ENCODE measurements around the gene ZNF768.
"Not testable (repeated sequence)": the region's sequence is repeated elsewhere in the genome, so short reads cannot be mapped to it uniquely, and the experiment has no call there.

Gene ZNF768

GRCh38 chr16:30556125-30556473 is 29.7 kb upstream of the ZNF768 start:
- FAIRE-seq, result no peak

DNA sequence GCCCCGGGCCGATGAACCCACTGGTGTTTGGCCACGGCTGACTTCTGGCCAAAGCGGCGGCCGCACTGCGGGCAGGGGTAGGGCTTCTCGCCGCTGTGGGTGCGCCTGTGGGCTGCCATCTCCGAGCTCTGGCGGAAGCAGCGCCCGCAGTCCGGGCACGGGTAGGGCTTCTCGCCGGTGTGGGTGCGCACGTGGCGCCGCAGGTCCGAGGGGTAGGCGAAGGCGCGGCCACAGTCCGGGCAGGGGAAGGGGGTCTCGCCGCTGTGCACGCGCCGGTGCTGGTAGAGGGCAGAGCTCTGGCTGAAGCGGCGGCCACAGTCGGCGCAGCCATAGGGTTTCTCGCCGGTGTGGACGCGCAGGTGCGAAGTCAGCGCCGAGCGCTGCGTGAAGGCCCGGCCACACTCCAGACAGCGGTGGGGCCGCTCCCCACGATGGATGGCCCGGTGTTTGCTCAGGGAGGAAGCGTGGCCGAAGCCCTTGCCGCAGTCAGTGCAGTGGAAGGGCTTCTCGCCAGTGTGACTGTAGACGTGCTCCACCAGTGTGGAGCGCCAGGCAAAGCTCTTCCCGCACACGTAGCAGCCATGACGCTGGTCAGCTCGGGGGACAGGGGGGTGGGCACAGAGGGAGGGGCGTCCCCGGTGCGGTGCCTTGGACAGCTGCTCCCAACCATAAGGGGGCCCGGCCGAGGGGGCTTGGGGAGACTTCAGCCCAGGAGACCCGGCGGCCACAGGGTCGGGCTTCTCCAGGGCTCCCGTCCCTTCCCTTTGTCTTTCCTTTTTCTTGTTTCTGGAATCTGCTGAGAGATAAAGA is 29.2 kb upstream of the ZNF768 start:
- DNase-seq (ENCODE audit: insufficient read length, low spot score) (no peak), FAIRE-seq (no peak)

More at GRCh38 chr16:30556125-30556473, 29.7 kb upstream of the ZNF768 start:
- DNase-seq (ENCODE audit: insufficient read length, low spot score), result no peak

DNA sequence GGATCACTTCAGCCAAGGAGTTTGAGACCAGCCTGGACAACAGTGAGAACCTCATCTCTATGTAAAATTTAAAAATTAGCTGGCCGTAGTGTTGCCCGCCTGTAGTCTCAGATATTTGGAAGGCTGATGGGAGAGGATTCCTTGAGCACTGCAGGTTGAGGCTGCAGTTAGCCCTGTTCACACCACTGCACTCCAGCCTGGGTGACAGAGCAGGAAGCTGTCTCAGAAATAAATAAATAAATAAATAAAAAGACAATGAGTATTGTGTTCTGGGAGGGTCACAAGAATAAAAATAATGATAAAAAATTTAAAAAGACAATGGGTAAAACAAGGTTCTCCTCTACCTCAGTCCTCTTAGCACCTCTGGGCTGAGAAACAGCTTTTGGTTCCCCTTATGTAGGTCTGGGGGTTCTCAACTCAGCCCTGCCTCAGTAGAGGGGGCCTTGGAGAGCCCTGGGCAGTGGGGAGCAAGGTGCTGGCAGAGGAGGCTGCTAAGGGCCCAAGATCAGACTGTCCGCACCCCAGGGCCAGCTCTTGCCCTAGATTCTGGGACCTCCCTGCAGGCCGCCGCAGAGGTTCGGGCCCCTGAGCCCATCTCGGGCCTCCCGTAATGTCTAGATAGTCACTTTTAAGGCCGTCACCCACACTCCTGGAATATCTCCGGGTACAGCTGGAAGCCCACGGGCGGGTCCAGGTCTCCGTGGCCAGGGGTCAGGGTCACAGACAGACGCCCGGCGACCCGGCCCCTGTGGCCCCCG is 28.4 kb upstream of the ZNF768 start:
- DNase-seq (ENCODE audit: insufficient read length, low spot score) (no peak), FAIRE-seq (no peak)

GRCh38 chr16:30553393-30553899 is 27.1 kb upstream of the ZNF768 start:
- DNase-seq (ENCODE audit: insufficient read length, low spot score) (no peak), FAIRE-seq (no peak)

GRCh38 chr16:30552956-30553355 is 26.6 kb upstream of the ZNF768 start:
- no peak for FAIRE-seq
- no peak for DNase-seq (ENCODE audit: insufficient read length, low spot score)

DNA sequence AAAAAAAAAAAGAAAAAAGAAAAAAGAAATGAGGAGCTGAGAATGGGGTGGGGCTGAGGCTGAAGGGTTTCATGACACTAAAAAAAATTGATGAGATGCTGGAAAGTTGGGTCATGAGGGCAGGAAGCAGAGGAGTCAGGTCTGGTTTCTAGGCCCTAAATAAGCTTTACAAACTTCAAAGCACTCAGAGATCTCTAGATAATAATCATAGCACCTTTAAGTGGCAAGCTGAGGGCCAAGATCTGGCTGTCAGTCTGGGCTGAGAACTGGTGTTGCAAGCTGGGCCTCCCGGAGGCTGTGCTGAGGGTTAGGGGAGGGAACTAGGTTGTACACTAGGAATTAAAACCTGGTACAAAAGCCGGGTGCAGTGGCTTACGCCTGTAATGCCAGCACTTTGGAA is 25.4 kb upstream of the ZNF768 start:
- DNase-seq (ENCODE audit: insufficient read length, low spot score), result no peak
- no peak for FAIRE-seq

DNA sequence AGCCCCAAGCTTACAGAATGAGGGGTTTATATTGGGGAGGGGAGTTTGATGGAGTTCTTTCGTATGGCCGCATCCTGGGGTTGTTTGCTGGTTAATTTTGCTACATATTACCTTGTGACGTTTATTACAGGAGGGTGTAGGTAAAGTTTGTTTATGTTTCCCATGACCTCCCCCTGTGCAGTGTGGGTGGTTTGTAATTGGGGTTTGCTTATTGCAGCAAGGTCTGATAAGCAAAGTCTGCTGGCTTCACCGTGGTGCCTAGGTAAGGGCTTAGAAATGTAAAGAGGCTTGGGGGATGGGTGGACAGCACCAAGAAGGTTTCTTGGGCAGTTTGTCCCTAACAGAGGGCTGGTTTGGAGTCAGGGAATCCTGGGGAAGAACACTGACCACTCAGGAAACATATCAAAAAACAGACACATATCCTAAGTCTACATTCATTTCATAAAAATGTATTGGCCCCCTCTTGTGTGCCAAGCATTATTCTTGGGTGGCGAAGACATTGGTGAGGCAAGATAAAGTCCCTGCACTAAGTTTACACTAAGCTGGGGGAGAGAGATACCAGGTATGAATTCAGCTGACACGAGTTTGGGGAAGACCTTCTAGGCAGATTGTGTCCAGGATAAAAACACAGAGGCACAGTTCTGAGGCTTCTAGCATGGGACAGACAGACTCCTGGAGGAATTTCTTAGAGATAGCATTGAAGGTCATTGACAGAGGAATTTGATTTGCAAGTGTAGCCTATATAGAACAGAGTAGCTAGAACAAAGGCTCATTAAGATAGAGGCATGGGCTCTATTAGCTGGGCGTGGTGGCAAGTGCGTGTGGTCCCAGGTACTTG is 22.3 kb upstream of the ZNF768 start:
- DNase-seq (ENCODE audit: insufficient read length, low spot score) (no peak), FAIRE-seq (no peak)

GRCh38 chr16:30546115-30546514 is 19.7 kb upstream of the ZNF768 start:
- no peak for DNase-seq (ENCODE audit: insufficient read length, low spot score)
- FAIRE-seq, result no peak

GRCh38 chr16:30543067-30543466 is 16.7 kb upstream of the ZNF768 start:
- FAIRE-seq (no peak), DNase-seq (ENCODE audit: insufficient read length, low spot score) (no peak)

GRCh38 chr16:30541502-30542329 is 15.3 kb upstream of the ZNF768 start:
- DNase-seq (ENCODE audit: insufficient read length, low spot score), result no peak
- no peak for FAIRE-seq

GRCh38 chr16:30540916-30541464 is 14.6 kb upstream of the ZNF768 start:
- DNase-seq (ENCODE audit: insufficient read length, low spot score); FAIRE-seq: not testable (repeated sequence)

DNA sequence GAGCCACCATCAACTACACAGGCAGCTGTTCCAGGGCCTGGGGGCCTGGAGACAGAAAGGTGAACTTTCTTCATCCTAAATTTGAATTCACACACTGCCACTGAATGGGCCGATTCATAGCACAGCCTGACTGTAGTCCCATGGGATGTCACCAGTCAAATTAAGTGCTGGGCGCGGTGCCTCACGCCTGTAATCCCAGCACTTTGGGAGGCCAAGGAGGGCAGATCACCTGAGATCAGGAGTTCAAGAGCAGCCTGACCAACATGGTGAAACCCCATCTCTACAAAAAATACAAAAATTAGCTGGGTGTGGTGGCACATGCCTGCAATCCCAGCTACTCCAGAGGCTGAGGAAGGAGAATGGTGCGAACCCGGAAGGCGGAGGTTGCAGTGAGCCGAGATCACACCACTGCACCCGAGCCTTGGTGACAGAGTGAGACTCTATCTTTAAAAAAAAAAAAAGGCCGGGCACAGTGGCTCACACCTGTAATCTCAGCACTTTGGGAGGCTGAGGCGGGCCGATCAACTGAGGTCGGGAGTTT is 13.7 kb upstream of the ZNF768 start:
- not testable (repeated sequence) for DNase-seq (ENCODE audit: insufficient read length, low spot score); FAIRE-seq

DNA sequence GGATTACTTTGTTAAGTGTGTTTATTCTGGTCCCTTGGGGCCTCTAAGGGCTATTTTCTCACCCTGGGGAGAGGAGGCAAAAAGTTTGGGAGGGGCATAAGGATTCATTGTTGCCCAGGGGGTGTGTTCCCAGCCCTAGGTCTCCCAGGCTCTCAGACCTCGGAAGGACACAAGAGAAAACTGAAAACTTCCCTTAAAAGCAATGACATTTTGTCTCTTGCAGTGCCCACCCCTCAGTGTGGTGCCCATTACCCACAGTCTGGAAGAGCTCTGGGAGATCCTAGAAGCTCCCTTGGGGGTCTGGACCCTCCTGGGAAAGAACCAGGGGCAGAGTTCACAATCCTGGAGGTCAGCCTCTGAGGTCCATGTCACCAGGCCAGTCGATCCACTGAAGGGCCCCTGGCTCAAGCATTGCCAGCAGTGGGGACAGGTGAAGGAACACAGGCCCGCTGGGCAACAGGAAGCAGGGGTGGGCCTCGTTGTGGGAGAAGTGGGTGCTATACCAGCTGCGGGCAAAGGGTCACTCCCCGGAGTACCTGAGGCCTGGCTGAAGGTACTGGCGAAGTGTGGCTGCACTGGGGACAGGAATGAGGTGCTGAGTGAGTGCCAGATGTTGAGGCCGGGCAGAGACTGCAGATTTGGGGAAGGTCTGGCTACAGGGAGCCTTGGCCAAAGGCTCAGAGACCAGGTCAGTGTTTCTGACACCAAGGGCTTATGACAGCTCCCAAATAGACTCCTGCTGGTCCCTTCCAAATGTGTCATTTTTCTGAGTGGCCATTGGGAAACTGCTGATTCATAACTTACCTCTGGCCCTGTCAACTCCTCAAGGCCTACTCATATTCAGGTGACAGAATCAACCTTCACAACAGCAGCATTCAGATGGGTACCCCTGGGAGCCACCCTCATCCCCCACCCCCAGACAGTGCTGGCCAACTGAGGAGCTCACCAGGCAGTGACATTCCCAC is 12.9 kb upstream of the ZNF768 start:
- FAIRE-seq (no peak), DNase-seq (ENCODE audit: insufficient read length, low spot score) (no peak)

- not testable (repeated sequence) for FAIRE-seq; DNase-seq (ENCODE audit: insufficient read length, low spot score)
These were observed 10.1 kb upstream of the ZNF768 start for GRCh38 chr16:30536391-30537024.

DNA sequence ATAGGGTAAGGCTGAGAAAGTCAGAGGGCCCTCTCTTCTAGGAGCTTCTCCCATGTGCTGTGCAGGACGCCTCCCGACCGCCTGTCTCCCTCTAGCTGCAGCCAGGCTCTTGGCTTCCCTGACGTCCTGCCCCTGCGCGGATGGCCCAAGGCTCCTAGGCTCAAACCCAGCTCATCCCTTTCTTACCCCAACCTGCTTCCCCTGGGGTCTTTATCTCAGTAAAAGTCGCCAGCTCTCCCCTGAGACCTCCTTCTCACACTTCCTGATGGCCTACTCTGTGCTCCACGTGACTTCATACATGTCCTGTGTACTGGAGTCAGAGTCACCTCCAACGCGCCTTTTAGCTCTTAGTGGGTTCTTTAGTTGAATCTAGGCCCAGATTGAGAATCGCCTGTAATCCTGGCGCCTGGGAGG is 9.4 kb upstream of the ZNF768 start:
- DNase-seq (ENCODE audit: insufficient read length, low spot score) (peak; percentile 57), FAIRE-seq (peak; percentile 84)

GRCh38 chr16:30535106-30535776 is 8.9 kb upstream of the ZNF768 start:
- DNase-seq (ENCODE audit: insufficient read length, low spot score), result no peak
- no peak for FAIRE-seq

GRCh38 chr16:30534368-30535105 is 8.2 kb upstream of the ZNF768 start, which contains the start of gene ZNF747:
Gene ZNF747, minus strand, starts transcription at chr16:30534858. Its CDS starts 179 bp downstream, at chr16:30534679.
- FAIRE-seq, result peak; percentile 81
- DNase-seq (ENCODE audit: insufficient read length, low spot score), result peak; percentile 90

Data from GM19239 (cell line).